ENCODE data around the gene KCND2.
"Not testable (repeated sequence)": the region's sequence is repeated elsewhere in the genome, so short reads cannot be mapped to it uniquely, and the experiment has no call there.

The KCND2 gene

DNA sequence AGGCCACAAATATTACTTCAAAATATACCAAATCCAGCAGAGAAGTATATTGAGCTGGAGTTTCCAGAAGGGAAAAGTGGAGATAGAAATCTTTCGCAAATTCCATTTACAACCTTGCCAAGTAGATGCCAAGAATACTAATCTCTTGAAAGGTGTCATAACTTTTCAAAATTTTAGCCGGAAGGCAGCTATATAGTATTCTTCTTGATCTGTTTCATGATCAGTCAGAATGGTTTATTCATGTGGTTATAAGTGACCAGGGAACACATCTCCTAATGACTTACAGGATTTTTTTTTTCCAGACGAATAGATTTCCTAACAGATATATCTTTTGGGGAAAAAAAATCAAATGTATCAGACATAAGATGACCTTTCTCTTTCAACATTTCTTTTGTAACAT lies 314.3 kb downstream of the KCND2 start:
- DNase-seq (ENCODE audit: low read depth): no peak

DNA sequence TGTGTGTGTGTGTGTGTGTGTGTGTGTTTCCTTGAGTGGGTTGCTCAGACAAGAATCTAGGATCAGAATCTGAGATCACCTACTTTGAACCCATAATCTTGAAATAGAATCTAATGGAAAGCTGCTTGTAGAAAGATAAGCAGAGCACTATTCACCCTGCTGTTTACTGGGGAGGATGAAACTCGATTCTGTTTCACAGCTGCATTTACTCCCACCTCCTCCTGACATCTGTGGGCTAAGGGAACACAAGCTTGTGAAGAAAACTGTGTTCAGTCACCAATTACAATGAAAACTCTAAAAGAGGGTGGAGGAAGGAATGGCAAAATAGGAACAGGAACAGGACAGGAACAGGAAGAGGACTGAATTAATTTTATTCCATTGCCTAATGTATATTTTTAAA lies 315.4 kb downstream of the KCND2 start:
- DNase-seq (ENCODE audit: low read depth): peak; percentile 11

DNA sequence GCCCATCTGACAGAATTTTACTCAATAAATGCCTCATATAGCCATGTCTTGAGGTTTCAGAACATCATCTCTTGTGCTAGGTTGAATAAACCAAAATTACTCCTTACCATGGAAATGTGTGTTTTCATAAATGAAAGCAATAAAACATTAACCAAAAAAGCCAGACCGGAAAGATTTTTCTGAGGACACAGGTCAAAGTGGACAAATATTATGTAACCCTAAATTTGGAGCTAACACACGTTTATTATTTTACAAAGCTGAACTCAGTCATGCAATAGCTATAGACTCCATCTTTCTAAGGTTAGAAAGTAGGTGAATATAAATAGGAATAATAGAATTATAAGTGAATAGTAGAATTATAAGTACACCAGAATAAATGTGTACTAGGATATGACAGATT lies 315.9 kb downstream of the KCND2 start:
- DNase-seq (ENCODE audit: low read depth): no peak

DNA sequence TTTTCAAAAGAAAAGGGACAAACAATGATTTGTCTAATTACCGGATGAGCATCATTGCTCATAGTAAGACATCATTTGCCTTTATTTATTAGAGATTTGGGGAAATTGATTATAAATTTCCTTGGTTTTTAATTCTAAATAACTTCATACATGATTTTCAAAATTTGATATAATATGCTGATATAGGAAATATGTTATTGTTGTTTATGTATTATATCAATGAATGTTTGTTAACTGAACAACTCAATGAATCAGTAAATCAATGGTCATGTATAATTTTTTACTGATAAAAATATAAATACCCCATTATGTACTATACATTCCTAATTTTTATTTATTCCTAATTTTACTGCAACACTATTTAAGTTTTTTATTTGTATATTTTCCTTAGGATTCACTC lies 327.6 kb downstream of the KCND2 start:
- DNase-seq (ENCODE audit: low read depth): no peak

DNA sequence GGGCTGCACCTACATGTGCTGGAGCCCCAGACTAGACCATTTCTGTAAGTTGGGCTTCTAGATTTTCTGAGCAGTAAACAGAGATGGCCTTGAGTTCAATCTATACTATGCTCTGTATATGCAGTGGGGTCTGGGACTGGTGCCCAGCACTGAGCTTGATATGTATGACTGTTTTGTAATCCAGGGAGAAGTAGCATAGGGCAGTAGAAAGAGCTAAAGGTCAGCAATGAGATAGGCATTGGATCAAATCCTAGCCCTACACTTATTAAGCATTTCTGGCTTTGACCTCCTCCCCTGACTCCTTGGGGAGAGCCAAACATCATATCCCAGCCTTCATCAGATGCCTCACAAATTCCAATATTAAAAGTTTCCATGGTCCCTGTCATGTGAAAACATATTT lies 330.4 kb downstream of the KCND2 start:
- no peak for DNase-seq (ENCODE audit: low read depth)

DNA sequence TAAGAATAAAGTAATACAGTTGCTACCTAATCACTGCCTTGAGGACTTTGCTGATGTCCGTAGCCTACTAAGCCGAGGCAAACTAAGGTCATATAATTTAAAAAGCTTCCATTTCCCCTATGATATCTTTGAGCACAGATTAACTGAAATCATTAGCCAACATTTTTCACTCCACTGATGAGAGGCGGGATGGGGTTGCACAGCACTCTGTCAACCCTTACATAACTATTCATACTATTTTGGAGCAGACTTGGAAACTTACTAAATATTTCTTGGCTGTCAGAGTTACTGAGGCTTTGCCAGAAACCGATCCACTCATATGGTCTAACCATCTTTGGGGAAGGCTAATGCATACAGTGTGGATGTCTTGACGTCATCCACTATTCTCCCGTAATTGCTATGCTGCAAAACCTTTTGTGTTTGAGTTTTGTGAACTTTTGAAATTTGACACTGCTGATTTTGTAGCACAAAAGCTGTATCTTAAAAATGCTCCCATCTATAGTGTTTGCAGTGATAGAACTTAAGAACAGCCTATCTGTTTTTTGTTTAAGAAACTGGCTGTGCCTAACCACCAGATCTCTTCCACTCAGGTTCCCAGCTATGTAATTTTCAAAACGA lies 336.3 kb downstream of the KCND2 start:
- no peak for DNase-seq (ENCODE audit: low read depth)

DNA sequence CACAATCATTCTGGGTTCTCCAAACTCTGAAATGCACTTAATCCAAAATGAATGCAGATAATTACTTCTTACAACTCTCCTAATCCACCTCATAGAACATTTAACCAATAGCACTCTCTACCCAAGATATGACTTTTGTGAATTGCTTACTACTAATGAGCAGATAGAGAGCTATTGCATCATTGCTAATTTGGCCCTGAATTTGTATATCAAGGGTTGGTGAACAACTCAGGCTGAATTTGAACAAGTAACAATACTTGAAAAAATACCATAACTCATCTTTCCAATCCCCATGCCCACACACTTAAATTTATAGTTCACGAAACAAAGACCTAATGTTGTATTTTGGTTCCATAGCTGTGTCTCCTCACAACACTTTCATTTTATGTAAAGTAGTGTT lies 339.0 kb downstream of the KCND2 start:
- DNase-seq (ENCODE audit: low read depth): no peak

DNA sequence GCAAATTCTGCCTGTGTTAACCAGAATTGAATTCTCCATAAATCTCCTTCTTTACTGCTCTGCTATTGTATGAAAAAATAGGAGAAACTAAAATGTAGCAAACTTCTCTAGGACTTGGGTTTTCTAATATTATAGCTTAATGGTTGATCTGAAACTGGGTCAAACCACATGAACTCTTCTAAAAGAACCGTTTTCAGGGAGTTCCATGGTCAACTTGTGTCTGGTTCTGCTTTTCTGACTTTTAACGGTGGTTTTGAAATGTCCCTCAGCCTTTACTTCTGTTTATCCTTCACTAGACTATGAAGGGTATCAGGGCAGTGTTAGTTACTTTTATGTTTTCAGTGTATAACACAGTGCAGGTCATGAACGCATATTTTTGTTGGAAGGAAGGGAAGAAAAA lies 342.7 kb downstream of the KCND2 start:
- DNase-seq (ENCODE audit: low read depth): no peak

DNA sequence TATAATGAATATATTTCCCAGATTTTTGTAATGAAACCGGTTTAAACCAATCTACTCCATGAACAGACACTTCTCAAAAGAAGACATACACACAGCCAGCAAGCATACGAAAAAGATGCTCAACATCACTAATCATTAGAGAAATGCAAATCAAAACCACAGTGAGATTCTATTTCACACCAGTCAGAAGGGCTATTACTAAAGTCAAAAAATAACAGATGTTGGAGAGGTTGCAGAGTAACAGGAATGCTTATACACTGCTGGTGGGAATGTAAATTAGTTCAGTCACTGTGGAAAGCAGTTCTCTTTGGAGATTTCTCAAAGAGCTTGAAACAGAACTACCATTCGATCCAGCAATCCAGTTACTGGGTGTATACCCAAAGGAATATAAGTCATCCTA lies 344.3 kb downstream of the KCND2 start:
- DNase-seq (ENCODE audit: low read depth): no peak

DNA sequence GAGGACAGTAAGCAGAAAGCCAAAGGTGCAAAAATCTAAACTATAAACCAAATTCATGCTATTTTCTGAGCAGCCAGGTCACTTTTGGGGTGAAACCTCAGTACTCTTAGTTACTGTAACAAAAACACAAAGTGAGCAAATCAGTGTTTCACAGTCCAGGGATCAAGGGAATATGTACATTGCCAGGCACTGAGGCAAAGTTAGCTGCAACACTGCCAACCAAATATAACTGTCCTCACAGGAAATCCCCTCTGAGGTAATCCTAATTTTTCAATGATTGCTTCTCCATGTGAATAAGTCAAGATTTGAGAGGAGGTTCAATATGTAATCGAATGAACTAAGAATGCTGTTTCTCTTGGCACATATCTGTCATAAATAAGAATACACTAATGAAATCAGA lies 355.3 kb downstream of the KCND2 start:
- no peak for DNase-seq (ENCODE audit: low read depth)

DNA sequence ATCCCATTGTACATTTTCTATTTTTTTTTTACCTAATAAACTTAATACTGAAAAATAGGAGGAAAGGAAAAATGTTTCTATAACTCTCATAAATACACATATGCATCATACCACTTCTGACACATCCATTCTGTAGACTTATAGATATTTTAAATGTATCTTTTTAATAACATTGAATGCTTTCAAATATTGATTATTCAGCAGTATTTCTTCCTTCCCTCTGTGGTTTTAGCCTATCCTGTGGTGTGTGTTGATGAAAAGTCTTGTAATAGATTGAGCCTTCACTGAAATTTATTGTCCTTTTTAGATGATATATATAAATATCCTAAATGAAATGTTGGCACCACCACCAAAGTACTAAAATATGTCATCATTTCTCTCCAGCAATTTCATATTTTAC lies 366.9 kb downstream of the KCND2 start:
- no peak for DNase-seq (ENCODE audit: low read depth)

DNA sequence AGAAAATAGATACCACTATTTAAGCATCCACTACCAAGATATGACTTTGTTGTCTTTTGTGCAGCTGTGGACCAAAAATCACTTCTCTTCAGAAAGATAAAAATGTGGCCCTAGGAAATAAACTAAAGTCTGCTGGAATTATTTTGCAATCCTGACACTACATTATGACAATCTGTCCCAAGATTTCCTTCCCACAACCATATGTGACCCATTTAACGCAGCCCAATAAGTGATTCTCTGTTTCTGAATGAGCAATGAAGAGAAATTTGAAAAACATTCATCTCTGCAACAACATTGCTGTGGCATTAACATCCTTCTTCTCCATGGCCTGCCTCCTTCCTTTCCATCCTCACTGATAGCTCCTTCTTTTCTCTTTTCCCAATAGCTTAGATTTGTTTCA lies 373.0 kb downstream of the KCND2 start:
- no peak for DNase-seq (ENCODE audit: low read depth)

DNA sequence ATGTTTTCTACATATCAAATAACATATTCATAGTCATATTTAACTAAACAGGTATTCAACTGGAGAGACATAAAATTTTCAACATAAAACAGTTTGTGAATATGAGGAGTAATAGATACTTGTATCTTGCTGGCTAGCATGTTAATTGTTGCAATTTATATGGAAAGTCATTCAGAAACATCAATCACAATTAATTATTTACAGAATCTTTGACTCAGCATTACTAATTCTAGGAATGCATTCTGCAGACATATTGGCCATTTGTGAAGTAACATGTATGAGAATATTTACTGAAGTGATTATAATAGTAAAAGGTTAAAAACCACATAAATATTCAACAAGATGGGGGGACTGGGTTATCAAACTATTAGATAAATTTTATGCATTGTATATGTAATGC lies 381.3 kb downstream of the KCND2 start:
- DNase-seq (ENCODE audit: low read depth): no peak

DNA sequence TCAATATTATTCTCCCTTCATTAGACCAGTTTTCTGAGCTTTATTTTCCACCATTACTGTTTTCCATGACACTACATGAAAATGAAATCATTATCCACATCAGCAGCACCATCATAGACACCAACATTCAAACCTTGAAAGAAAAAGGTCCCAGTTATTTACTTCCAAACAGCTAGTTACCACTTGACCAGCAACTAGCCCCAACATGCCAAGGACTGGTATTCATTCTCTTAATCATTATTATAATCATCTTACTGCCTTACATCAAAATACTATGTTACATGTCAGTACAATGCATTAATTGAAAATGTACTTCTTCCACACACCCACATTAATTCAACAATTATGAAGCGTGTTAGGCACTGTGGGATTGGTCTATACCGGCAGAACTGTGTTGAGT lies 385.5 kb downstream of the KCND2 start:
- no peak for DNase-seq (ENCODE audit: low read depth)

DNA sequence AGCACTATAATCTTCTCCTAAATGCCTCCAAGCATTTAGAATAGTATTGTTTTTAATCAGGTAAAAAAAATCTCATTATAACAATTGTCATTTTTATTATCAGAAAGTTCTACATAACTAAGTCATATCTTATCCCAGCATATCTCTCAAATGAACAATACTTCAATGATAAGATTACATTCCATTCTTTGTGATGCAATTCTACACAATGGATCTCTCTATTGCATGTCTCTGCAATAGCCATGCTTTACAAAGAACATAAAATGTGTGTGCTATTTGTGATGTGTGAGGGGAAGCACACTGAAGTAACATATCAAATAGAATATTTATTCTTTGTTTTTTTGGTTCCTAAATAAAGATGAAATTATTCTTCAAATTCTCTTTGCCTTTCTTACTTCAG lies 389.3 kb downstream of the KCND2 start:
- no peak for DNase-seq (ENCODE audit: low read depth)

DNA sequence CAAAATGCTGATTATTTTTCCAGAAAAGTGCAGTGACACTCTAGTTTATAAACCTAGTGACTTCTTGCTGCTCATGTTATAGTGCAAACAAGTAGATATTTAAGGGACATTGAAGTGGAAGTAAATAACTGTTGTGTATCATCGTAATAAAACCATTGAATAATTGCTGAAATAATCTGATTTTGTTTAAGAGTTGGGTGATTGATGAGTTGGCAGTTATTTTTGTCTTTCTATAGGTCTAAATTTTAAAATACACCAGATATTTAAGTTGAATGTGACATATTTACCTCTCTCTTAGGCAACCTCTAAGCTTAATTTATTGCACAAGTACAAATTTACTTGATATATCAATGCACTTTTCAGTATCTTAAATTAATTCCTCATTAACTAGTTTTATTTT lies 392.1 kb downstream of the KCND2 start:
- no peak for DNase-seq (ENCODE audit: low read depth)

DNA sequence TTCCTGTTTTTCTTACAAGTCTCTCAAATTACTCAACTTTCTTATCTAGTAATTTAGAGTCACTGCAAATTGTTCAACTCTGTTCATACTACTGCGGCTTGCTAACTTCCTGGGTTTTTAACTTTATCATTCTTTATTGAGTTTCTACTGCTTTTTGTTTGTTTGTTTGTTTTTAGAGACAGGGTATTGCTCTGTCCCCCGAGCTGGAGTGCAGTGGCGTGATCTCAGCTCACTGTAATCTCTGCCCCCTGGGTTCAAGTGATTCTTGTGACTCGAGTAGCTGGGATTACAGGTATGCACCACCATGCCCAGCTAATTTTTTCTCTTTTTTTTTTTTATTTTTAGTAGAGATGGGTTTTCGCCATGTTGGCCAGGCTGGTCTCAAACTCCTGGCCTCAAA lies 402.1 kb downstream of the KCND2 start:
- no peak for DNase-seq (ENCODE audit: low read depth)

DNA sequence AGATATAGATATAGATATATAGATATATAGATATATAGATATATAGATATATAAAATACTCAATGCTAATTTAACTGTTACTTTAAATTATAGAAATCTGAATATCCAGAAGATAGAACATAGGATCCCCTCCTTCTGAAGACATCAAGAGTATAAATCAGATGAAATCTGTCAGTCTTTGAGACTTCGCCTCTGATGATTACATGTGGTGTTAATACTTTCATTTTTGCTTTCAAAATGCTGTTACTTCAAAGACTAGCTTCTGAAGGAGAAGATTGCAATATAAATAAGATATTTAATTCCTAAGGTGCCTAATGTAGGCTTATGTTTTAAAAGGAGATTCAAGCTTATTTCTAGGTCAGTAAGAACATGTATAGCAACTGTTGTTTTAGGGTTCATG lies 404.6 kb downstream of the KCND2 start:
- DNase-seq (ENCODE audit: low read depth): no peak

DNA sequence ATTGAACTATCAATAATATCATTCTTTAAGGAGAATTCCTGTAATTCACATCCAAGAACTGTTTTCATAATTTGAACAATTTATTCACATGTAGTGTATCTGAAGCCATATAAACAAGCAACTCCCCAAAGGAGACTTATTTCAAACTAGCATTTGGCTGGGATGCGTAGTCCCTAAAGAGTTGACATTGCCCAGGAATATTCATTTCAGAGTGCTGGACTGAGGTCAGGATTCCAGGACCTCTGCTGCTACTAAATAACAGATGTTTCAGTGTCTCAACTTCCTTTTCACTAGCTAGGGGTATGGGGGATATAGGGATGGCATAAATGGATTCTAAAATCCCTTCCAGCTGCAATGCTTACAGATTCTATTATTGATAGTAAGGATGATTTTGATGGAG lies 408.0 kb downstream of the KCND2 start:
- no peak for DNase-seq (ENCODE audit: low read depth)

DNA sequence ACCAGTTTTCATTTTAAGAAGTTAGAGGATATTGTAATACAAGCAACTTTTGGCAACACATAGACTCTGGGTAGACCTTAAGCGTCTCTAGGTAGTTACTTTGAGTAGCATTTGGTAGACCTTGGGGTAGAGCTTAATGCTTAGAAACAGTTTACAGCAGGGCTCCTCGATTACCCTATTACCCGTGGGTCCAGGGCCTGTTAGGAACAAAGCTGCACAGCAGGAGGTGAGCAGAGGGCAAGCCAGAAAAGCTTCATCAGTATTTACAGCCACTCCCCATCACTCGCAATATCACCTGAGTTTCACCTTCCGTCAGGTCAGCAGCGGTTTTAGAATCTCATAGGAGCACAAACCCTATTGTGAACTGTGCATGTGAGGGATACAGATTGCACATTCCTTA lies 411.5 kb downstream of the KCND2 start:
- no peak for DNase-seq (ENCODE audit: low read depth)

DNA sequence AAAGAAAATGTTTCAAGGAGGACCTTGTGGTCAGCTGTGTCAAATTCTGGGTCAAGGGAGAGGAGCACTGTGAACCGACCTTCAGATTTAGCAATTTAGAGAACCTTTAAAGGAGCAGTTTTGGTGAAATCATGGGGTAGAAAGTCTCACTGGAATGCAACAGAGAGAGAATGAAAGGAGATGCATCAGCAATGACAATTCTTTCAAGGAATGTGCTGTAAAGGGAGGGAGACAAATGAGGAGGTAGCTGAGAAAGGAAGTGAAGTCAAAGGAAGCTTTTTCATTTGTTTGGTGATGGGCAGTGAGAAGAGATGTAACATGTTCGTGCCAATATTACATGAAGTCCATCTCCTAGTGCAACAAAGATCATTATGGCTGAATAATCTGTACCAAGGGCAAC lies 418.9 kb downstream of the KCND2 start:
- no peak for DNase-seq (ENCODE audit: low read depth)

DNA sequence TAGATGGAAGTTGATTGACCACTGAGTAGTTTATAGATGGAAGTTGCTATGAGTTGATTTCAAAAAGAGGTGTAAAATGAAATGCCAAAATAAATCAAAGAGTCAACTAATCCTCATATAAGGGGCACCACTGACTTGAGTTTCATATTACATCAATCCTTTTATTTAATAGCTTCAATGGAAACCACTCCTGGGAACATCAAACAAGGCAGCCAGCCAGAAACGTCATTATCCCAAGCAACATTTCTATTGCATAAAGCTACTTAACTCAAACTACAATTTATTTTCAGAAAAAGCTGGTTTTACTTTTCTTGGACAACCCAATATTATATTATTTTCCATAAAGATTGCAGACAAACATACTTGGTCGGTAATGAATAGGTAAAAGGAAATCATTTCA lies 422.9 kb downstream of the KCND2 start:
- no peak for DNase-seq (ENCODE audit: low read depth)

DNA sequence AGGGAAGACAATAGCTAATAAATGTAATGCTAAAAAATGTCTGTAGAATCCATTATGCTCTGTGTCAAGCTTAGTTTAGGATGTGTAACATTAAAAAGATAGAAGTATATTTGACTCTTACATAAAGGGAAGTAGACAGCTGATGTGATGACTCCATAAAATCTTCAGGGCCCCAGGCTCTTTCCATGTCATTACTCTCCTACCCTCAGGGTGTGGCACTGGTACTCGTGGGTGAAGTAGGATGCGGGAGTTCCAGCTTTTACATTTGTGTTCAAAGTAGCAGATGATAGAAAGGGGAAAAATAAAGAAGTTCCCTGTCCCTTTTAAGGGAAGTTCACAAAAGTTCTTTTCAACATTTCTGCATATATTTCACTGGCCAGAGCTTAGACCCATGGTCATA lies 427.8 kb downstream of the KCND2 start:
- DNase-seq (ENCODE audit: low read depth): no peak

DNA sequence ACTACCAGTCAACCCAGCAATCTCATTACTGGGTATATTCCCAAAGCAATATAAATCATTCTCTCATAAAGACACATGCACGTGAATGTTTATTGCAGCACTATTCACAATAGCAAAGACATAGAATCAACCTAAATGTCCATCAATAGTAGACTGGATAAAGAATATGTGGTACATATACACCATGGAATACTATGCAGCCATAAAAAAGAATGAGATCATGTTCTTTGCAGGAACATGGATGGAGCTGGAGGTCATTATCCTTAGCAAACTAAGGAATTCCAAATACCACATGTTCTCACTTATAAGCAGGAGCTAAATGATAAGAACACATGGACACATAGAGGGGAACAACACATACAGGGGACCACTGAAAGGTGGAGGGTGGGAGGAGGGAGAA lies 429.4 kb downstream of the KCND2 start:
- DNase-seq (ENCODE audit: low read depth): not testable (repeated sequence)
